ENCODE measurements around the gene CBL. TPM values are rescaled to one million over a fixed set of nuclear protein-coding genes. Genes with fewer than 3 reads are reported as not detected.
"Not testable (repeated sequence)": the region's sequence is repeated elsewhere in the genome, so short reads cannot be mapped to it uniquely, and the experiment has no call there.

Gene CBL
- total RNA-seq, 2 experiments from 2014 or later = 40.0 to 49.2 TPM

DNA sequence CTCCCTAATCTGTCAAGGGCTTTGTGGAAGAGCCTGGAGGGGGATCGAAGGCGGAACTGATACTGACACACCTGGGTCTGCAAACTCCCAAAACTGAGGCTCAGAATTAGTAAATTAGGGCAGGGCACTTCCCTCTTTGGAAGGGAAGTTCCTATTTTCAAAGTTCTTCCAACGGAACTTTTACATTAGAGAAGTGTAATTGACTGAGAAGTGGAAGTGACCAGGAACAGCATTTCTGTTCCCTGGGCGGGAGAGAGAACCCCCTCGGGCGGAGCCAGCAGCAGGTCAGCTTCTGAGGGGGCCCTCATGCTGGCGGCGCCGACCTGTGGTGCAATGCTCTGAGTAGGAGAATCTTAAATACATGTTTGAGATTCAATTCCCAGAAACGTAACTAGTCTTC is 1.1 kb upstream of the CBL start:
- ATAC-seq (no peak), DNase-seq (no peak)
- Mint-ChIP-seq H3K4me1 (peaks cover 29% of the 10 kb centered on the region), H3K27ac (peak overlapping the region; percentile 21), H3K4me3 (peak overlapping the region; percentile 99), H3K36me3 (peaks cover 3% of the 10 kb centered on the region), H3K27me3 (no peaks in the 10 kb centered on the region), H3K9me3 (ENCODE audit: low read depth) (no peaks in the 10 kb centered on the region)
- CTCF ChIA-PET = interaction anchor here (0.9 to 5.6 kb wide), 29 partner anchors 9 to 208 kb away, joined by 3 to 85 read pairs (median 6); partner anchors contain the start of genes DPAGT1, HYOU1, MCAM and NHERF4

DNA sequence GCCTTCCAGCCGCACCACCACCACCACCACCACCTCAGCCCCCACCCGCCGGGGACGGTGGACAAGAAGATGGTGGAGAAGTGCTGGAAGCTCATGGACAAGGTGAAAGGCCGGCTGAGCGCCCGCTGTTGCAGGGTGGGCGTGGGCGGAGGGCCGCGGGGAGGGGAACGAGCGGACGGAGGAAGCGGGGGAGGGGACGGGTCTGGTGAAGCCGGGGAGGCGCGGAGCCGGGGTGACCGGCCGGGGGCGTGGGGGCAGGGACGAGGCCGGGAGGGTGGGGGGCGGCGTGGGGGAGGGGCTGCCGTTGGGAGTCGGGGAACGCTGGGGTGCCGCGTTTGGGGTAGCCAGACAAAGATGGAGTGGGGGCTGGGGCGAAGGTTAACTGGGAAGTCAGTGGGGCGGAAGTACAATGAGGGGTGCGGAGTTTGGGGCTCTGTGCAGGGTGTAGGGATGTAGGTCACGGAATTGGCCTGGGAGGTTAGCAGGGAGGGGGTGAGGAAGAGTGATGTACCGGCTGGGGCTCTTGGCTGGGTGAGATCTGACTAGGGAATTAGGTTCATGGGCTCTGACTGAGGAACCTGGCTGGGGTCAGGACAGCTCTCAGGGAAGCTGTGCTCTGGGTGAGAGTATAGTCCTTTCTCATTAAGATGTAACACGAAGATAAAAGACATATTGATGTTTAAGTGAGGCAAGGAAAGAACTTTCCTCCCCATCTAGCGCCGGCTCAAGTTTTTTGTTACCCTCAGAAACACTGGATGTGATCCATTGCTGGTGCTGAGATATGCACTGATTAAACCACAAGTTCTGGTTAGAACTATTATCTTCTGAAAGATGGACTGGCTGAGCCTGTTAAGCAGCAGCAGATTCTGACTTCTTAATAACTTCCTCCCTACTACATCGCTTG is 624 bp downstream of the CBL start:
- peaks cover 29% of the 10 kb centered on the region for H3K4me1 Mint-ChIP-seq
- peak; percentile 69 for DNase-seq
- peak overlapping the region; percentile 99 for H3K4me3 Mint-ChIP-seq
- H3K9me3 Mint-ChIP-seq (ENCODE audit: low read depth) = no peaks in the 10 kb centered on the region
- CTCF ChIA-PET = interaction anchor here (0.5 to 5.6 kb wide), 41 partner anchors 8 to 659 kb away, joined by 3 to 85 read pairs (median 5); partner anchors contain the start of genes C2CD2L, DPAGT1, MCAM and NHERF4
- H3K36me3 Mint-ChIP-seq = peaks cover 3% of the 10 kb centered on the region
- peak overlapping the region; percentile 87 for H3K27ac Mint-ChIP-seq
- ATAC-seq = peak; percentile 48
- no peaks in the 10 kb centered on the region for H3K27me3 Mint-ChIP-seq

DNA sequence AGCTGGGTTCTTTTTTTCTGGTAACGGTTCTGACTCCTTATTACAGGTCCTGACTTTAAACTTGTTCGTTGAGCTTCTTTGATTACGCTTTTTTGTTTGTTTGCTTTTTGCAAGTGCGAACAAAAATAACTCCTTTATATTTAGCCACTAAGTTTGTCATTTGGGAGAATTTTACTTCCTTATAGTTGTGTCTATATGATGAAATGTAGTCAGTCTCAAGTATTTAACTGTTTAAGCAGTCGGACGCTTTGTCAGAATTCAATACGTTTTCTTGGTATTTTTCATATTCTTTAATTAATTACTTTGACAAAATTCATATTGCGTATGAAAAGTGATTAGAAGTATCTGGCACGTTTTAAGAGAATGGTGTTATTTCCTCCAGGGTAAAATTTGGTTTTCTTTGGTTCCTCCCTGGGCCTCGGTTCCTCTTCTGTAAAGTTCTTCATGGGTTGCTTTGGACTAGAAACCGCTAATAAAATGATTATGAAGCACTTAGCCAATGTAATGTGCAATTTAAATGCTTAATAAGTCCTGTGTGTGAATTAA is 1.3 kb downstream of the CBL start:
- DNase-seq = no peak
- peak overlapping the region; percentile 87 for H3K27ac Mint-ChIP-seq
- CTCF ChIA-PET = interaction anchor here (0.5 to 5.6 kb wide), 11 partner anchors 7 to 659 kb away, joined by 3 to 85 read pairs (median 12); partner anchors contain the start of gene NLRX1
- peak overlapping the region; percentile 99 for H3K4me3 Mint-ChIP-seq
- no peak for ATAC-seq
- H3K36me3 Mint-ChIP-seq = peaks cover 3% of the 10 kb centered on the region
- peaks cover 29% of the 10 kb centered on the region for H3K4me1 Mint-ChIP-seq
- no peaks in the 10 kb centered on the region for H3K9me3 Mint-ChIP-seq (ENCODE audit: low read depth)
- no peaks in the 10 kb centered on the region for H3K27me3 Mint-ChIP-seq

GRCh38 chr11:119209186-119209585 is 3.0 kb downstream of the CBL start:
- Mint-ChIP-seq H3K36me3 (peaks cover 5% of the 10 kb centered on the region), H3K4me1 (peaks cover 30% of the 10 kb centered on the region)

DNA sequence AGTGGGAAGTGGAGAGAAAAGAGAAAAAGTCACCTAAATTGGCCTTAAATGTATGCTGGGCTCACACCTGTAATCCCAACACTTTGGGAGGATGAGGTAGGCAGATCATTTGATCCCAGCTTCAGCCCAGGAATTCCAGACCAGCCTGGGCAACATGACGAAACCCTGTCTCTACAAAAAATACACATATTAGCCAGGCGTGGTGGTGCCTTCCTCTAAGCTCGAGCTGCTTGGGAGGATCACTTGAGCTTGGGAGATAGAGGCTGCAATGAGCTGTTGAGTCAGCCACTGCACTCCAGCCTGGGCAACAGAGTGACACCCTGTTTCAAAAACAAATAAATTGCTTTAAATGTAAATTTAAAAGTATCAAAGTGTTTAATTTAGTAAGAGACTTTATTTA is 3.9 kb downstream of the CBL start:
- Mint-ChIP-seq H3K27me3 (no peaks in the 10 kb centered on the region), H3K9me3 (ENCODE audit: low read depth) (no peaks in the 10 kb centered on the region), H3K4me3 (no peak overlapping the region), H3K4me1 (peaks cover 28% of the 10 kb centered on the region), H3K36me3 (peaks cover 5% of the 10 kb centered on the region), H3K27ac (no peak overlapping the region)
- ATAC-seq (no peak), DNase-seq (no peak)
- CTCF ChIA-PET = interaction anchor here (0.6 to 2.0 kb wide), 8 partner anchors 12 to 130 kb away, joined by 3 to 6 read pairs (median 3); partner anchors contain the start of gene MCAM

More at GRCh38 chr11:119209186-119209585, 3.0 kb downstream of the CBL start:
- ATAC-seq = no peak
- CTCF ChIA-PET = interaction anchor here (0.7 to 2.0 kb wide), 5 partner anchors 13 to 113 kb away, joined by 3 to 6 read pairs (median 5); no protein-coding TSS in a partner anchor
- no peak overlapping the region for H3K27ac Mint-ChIP-seq
- no peaks in the 10 kb centered on the region for H3K9me3 Mint-ChIP-seq (ENCODE audit: low read depth)
- no peak overlapping the region for H3K4me3 Mint-ChIP-seq
- no peaks in the 10 kb centered on the region for H3K27me3 Mint-ChIP-seq
- no peak for DNase-seq

GRCh38 chr11:119218141-119218878 is 12.2 kb downstream of the CBL start:
- H3K4me3 Mint-ChIP-seq = no peak overlapping the region
- CTCF ChIA-PET = interaction anchor here (1.0 to 1.9 kb wide), 2 partner anchors 11 to 13 kb away, joined by 3 to 8 read pairs; partner anchors contain the start of gene CBL
- ATAC-seq (peak; percentile 84), DNase-seq (no peak)
- H3K36me3 Mint-ChIP-seq = peaks cover 4% of the 10 kb centered on the region
- no peaks in the 10 kb centered on the region for H3K9me3 Mint-ChIP-seq (ENCODE audit: low read depth)
- no peak overlapping the region for H3K27ac Mint-ChIP-seq
- H3K27me3 Mint-ChIP-seq = no peaks in the 10 kb centered on the region
- peaks cover 23% of the 10 kb centered on the region for H3K4me1 Mint-ChIP-seq

DNA sequence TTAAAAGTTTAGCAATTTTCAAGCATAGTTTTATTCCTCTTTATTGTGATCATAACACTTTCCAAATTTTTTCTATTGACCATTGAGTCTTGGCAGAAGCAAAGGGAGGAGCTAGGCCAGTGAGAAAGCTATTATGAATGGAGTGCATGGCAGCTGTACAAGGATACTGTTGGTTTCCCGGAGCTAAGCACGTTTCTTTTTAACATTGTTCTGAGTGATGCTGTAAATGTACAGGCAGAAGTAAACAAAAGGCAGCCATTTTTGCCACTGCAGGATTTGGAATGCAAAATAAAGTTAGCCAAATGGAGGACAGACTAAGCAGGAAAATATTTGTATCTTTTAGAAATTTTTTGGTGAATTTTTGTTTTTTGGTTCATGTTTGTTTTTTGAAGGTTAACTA is 16.2 kb downstream of the CBL start:
- peaks cover 25% of the 10 kb centered on the region for H3K4me1 Mint-ChIP-seq
- no peak overlapping the region for H3K27ac Mint-ChIP-seq
- no peak for DNase-seq
- H3K36me3 Mint-ChIP-seq = peaks cover 15% of the 10 kb centered on the region
- H3K9me3 Mint-ChIP-seq (ENCODE audit: low read depth) = no peaks in the 10 kb centered on the region
- no peak overlapping the region for H3K4me3 Mint-ChIP-seq
- no peaks in the 10 kb centered on the region for H3K27me3 Mint-ChIP-seq
- CTCF ChIA-PET = interaction anchor here (1.1 to 2.0 kb wide), 3 partner anchors 17 to 99 kb away, joined by 3 to 7 read pairs (median 3); partner anchors contain the start of gene CBL
- ATAC-seq = no peak

- Mint-ChIP-seq H3K4me3 (no peak overlapping the region), H3K4me1 (peaks cover 23% of the 10 kb centered on the region), H3K27ac (no peak overlapping the region), H3K27me3 (no peaks in the 10 kb centered on the region), H3K36me3 (peaks cover 17% of the 10 kb centered on the region), H3K9me3 (ENCODE audit: low read depth) (no peaks in the 10 kb centered on the region)
- no peak for DNase-seq
- no peak for ATAC-seq
- CTCF ChIA-PET = no interaction called here
Observed at GRCh38 chr11:119222891-119223290, 16.8 kb downstream of the CBL start.

GRCh38 chr11:119223856-119224255 is 17.7 kb downstream of the CBL start:
- CTCF ChIA-PET = no interaction called here
- DNase-seq (no peak), ATAC-seq (no peak)
- peaks cover 25% of the 10 kb centered on the region for H3K4me1 Mint-ChIP-seq
- H3K27me3 Mint-ChIP-seq = no peaks in the 10 kb centered on the region
- H3K36me3 Mint-ChIP-seq = peaks cover 18% of the 10 kb centered on the region
- H3K9me3 Mint-ChIP-seq (ENCODE audit: low read depth) = no peaks in the 10 kb centered on the region
- no peak overlapping the region for H3K4me3 Mint-ChIP-seq
- no peak overlapping the region for H3K27ac Mint-ChIP-seq

DNA sequence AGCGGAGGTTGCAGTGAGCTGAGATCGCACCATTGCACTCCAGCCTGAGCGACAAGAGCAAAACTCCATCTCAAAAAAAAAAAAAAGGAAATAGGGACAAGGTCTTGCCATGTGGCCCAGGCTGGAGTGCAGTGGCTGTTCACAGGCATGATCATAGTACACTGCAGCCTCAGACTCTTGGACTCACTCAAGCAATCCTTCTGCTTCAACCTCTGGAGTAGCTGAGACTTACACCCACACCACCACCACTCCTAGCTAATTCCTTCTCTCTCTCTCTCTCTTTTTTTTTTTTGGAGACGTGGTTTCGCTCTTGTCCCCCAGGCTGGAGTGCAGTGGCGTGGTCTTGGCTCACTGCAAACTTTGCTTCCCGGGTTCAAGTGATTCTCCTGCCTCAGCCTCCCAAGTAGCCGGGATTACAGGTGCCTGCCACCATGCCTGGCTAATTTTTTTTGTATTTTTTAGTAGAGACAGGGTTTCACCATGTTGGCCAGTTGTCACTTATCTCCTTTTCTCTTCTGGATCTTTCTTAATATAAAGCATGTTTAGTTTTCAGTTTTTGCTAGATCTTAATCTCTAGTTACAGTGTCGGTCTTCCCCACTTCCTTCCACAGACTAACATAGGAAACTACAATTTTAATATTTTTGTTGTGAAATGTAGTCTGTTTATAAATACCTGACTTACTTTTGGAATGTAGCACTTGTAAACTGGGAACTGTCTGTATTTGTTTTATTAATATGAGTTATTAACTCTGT is 22.6 kb downstream of the CBL start:
- H3K4me3 Mint-ChIP-seq = peak overlapping the region; percentile 17
- CTCF ChIA-PET = interaction anchor here (1.0 to 1.7 kb wide), 2 partner anchors 23 to 56 kb away, joined by 3 to 6 read pairs; partner anchors contain the start of gene CBL
- DNase-seq; H3K27me3 Mint-ChIP-seq; H3K9me3 Mint-ChIP-seq (ENCODE audit: low read depth): not testable (repeated sequence)
- peak overlapping the region; percentile 56 for H3K27ac Mint-ChIP-seq
- H3K4me1 Mint-ChIP-seq = peaks cover 37% of the 10 kb centered on the region
- H3K36me3 Mint-ChIP-seq = peaks cover 29% of the 10 kb centered on the region
- ATAC-seq = peak; percentile 49

DNA sequence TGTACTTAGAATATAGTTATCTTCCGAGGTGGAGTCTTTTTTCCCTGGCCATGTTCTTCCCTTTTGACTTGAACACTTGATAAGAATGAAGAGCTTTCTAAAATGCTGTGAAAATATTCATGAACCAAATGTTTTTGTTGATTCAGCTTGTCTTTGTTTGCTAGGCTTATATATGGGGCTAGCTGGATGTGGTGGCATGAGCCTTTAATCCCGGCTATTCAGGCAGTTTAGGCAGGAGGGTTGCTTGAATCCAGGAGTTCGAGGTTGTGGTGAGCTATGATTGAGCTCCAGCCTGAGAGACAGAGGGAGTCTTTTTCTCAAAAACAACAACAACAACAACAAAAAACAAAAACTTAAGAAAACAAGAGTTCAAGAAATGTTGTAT is 23.1 kb downstream of the CBL start:
- peak; percentile 45 for ATAC-seq
- no peaks in the 10 kb centered on the region for H3K9me3 Mint-ChIP-seq (ENCODE audit: low read depth)
- H3K27me3 Mint-ChIP-seq = no peaks in the 10 kb centered on the region
- H3K4me3 Mint-ChIP-seq = no peak overlapping the region
- peaks cover 28% of the 10 kb centered on the region for H3K36me3 Mint-ChIP-seq
- CTCF ChIA-PET = interaction anchor here (1.0 to 1.7 kb wide), 2 partner anchors 23 to 55 kb away, joined by 3 to 6 read pairs; partner anchors contain the start of gene CBL
- peak overlapping the region; percentile 56 for H3K27ac Mint-ChIP-seq
- no peak for DNase-seq
- peaks cover 31% of the 10 kb centered on the region for H3K4me1 Mint-ChIP-seq

DNA sequence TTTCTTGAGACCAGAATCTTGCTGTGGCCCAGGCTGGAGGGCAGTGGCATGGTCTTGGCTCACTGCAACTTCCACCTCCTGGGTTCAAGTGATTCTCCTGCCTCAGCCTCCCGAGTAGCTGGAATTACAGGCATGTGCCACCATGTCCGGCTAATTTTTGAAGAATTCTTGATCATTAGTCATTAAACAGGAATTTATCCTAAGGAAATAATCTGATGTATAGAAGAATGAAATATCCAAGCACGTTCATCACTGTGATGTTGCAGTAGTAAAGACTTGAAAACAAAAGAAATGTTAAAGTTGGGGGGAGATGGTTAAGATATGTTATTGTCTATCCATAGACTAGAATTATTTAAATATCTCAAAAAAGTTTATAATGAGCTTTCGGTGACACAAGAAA is 23.6 kb downstream of the CBL start:
- no peak overlapping the region for H3K27ac Mint-ChIP-seq
- peaks cover 27% of the 10 kb centered on the region for H3K36me3 Mint-ChIP-seq
- no peaks in the 10 kb centered on the region for H3K27me3 Mint-ChIP-seq
- CTCF ChIA-PET = interaction anchor here (1.0 to 1.2 kb wide), 3 partner anchors 24 to 55 kb away, joined by 3 to 6 read pairs (median 3); partner anchors contain the start of gene CBL
- H3K4me3 Mint-ChIP-seq = no peak overlapping the region
- DNase-seq (no peak), ATAC-seq (no peak)
- H3K4me1 Mint-ChIP-seq = peaks cover 30% of the 10 kb centered on the region
- no peaks in the 10 kb centered on the region for H3K9me3 Mint-ChIP-seq (ENCODE audit: low read depth)

Data from activated CD8-positive, alpha-beta memory T cell treated with anti-CD3 and anti-CD28 coated beads, Interleukin-2, amount 10 ng/mL, durations not matched to agents 7 days and 5 days (primary cell).